Right lung (tissue), 5 donors: Measurements from ENCODE around the gene SLC6A6. TPM values are rescaled to one million over a fixed set of nuclear protein-coding genes. Genes with fewer than 3 reads are reported as not detected.

Experiments
- DNase-seq, 2 donors: peaks; one replicate each; pipeline ENCODE4 v3.0.0-alpha.2; 2013
- polyA plus RNA-seq, 5 donors: library from polyadenylated mRNA; unstranded; fragments of 120-200 nt; gene quantifications; one replicate each; pipeline versions ENCODE4 v1.2.1 to v1.2.3, GENCODE V29; 2013; ENCODE audit warnings: inconsistent platforms in 1 of 5, low replicate concordance in 1 of 5; ENCODE audit not compliant: insufficient read length in 5 of 5, insufficient read depth in 1 of 5

Gene SLC6A6
- polyA plus RNA-seq, 5 donors = 16.7 to 24.8 (median 17.8) TPM

DNA sequence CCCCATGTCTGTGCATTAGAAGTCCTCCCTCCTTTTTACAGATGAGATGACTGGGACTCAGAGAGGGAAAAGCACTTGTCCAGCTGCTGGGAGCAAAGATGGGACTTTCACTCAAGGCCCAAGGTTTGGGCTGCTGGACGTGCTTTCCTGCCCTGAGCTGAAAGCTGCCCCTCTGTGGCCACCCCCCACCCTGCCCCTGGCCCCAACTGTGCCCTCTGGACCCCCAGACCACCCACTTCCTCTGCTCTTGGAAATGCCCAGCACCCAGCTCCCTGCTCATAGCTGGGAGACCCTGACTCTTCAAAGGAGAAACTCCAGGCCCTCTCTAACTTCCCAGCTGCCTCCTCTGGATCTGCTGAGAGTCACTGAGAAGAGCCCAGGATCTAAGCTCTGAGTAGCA lies 117.0 kb downstream of the SLC6A6 start:
- DNase-seq = no peak

DNA sequence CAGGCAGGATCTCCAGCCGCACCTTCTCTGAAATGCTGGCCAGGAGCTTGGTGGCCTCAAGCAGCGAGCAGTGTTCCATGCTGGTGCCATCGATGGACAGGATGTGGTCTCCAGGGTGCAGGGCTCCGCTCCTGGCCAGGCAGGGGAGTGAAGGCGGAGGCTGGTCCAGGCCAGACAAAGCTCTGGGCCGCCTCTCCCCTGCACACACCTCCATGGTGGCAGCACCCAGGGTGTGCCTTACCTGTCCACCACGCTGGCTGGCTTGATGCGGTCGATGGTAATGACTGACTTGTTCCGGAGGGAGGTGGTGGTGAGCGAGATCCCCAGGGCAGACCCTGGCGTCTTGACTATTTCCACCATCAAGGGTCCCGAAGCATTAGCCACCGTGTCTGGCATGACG lies 117.7 kb downstream of the SLC6A6 start:
- DNase-seq = no peak

DNA sequence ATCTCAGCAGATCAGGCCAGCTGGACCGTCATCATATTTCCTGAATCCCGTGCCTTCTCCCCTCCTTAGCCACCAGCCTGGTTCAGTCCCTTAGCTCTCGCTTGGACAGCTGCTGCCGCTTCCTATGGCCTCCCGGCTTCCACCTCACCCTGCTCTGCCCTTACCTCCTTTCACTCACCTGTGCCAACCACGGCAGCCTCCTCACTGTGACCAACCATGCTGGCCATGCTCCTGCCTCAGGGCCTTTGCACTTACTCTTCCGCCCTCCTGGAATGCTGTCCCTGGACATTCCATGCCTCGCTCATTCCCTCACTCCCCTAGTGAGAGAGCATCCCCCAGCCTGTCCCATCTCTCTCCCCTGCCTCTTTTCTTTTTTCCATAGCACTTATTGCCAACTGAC lies 118.6 kb downstream of the SLC6A6 start:
- DNase-seq = no peak

DNA sequence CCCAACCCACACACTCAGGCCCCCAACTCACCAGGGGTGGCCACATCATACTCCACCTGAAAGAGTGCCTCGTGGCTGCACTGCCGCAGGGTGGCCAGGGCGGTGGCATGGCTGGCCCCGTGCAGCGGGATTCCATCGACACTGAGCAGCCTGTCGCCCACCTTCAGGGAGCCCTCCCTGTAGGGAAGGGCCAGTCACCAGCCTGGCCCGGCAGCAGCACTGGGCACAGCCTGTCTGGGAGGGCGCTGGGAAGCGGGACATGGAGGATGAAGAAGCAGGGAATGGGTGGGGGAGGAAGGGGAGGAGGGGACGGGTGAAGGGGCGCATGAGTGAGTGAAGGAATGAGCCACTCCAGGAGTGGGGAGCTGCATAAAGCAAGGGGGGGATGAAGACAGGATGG lies 119.2 kb downstream of the SLC6A6 start:
- DNase-seq = no peak

DNA sequence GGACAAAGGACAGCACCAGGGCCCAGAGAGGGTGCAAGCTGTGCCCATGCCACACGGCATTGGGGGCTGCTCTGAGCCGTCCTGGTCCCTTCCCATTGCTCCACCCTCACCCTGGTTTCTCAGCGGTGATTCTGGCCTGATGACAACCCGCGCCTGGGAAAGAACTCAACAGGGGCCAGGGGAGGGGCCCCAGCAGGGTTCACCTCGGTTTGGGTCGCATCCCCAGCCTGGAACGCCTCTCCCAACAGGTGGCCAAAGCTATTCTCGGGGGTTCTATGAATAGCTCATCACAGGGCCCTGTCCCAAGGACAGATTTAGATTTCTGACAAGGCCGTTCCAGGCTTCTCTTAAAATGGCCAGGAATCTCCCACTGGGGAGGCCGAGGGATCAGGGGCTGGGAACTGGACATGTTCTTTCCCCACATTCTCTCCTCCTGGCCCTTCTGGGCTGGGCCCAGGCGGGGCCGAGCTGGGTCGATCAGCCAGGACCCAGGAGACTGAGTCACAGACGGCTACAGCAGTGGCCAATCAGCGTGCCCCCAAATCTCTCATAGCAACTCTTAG lies 119.8 kb downstream of the SLC6A6 start:
- DNase-seq = no peak

DNA sequence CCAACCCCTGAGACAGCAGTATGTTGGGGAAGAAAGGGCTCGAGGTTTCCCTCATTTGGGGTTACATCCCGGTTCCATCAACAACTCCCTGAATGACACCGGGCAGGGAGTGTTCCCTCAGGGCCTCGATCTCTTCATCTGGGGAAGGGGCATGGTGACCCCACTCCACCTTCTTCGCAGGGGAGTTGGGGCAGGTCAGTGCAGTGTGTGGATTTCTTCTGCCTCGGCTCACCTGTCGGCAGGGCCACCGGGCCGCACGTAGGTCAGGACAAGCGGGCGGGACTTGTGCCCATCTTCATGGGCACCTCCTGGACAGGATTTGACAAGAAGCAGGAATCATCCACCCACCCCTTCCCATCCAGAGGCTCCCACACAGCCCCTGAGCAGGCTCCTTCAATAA lies 120.4 kb downstream of the SLC6A6 start:
- DNase-seq = no peak

DNA sequence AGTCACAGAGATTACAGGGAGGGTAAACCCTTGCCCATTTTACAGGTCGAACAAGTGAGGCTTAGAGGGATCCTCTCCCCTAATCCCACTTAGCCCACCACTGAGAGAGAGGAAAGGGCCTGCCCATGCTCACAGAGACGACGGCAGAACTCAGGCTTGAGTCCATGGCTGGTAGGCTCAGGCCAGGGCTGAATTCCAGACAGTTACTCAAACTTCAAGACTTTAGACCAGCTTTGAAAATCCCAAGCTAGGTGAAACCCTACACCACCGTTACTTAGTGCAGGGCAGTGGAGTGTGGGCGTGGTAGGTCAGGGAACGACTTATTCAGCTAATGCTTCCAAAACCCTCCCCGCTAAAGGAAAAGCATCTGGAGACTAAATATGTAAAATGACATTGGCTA lies 121.4 kb downstream of the SLC6A6 start:
- DNase-seq = no peak

DNA sequence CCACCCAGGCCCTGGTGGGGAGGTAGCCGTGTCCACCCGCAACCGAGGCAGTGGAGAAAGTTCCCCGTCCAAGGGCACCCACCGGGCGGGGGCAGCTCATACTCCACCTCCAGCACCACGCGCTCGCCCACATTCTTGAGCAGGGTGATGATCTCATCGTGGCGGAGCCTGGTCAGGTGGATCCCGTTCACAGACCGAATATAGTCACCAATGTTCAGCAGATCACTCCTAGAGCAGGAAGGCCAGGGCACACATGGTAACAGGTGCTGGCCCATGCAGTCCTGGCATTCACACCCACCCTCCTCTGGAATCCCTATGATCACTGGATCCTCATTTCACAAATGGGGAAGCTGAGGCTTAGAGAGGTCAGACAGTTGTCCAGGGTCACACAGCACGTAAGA lies 121.9 kb downstream of the SLC6A6 start:
- no peak for DNase-seq

DNA sequence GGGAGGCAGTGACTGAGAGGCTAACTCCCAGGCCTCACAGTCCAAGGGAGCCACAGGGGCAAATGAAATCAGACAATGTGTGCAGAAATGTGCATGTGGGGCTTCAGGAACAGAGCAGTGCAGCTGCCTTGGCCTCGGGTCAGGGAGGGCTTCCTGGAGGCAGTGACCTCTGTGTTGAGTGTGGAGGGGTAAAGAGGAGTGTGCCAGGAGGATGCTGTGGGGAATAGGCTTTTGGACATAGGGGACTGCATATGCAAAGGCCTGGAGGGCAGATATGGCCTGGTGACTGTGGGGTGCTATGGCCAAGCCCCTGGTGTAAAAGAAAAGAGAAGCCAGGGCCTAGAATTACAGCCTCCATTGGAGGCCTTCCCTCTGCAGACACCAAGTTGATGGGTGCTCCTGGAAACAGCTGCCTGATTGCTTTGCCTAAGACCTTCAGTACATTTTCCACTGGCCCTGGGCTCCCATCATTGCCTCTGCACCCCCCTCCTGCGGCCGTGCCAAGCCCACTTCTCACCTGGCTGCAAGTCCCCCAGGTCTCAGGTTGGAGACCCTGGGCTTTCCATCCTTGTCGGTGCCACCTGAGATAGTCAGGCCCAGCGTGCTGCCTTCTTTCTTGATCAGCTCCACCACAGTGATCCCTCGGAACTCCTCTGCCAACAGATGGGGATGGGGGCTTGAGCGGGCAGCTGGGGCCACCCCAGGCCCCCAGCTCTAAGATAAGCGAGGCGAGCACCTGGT lies 122.7 kb downstream of the SLC6A6 start:
- no peak for DNase-seq

DNA sequence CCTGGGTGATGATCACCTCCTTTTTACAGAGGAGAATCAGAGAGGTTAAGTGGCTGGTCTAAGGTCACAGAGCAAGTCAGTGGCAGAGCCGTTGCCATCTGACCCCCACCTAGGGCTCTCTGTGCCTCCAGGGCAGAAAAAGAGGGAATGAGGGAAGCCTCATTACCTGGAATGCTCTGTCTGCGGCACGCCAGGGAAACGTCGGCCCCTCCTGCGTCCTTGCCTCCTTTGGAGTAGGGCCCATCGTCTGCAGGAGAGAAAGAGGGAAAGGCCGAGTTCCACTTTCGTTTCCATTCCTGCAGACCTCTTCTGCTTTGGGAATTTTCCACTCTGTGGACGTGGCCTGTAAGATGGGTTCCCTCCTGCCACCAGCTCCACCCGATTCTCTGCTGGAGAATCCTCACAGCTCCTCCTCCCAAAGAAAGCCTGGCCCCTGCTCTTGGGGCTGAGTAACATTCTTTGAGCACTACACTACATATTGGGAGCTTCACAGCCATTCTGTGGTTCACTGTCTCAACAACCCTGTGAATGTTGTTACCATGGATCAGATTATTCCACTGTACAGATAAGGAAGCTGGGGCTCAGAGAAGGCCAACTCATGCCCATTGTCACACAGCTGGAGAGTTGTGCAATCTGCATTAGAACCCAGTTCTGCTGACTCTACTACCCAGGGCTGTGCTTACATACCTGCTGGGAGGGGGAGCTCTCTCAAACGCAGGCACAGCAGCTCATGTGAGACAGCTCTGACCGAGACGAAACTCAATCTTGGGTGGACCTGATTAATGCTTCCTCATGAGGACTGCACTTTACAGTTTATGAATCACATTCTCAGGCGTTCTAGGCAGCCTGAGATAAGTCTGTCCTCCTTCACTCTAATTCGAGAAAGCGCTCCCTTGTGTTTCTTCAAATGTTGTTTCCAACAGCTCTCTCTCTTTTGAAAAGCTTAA lies 123.6 kb downstream of the SLC6A6 start:
- DNase-seq = no peak

DNA sequence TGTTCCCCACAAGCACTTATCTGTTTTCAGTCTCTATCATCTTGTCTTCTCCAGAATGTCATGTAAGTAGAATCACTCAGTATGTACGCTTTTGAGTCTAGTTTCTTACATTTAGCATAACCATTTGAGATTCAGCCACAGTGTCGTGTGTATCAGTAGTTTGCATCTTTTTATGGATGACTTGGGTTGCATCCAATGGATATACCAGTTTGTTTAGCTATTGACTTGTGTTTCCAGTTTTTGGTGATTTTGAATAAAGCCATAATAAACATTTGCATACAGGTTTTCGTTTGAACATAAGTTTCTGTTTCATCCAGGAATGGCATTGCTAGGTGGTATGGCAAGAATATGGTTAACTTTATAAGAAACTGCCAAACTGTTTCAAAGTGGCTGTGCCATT lies 125.7 kb downstream of the SLC6A6 start:
- no peak for DNase-seq

DNA sequence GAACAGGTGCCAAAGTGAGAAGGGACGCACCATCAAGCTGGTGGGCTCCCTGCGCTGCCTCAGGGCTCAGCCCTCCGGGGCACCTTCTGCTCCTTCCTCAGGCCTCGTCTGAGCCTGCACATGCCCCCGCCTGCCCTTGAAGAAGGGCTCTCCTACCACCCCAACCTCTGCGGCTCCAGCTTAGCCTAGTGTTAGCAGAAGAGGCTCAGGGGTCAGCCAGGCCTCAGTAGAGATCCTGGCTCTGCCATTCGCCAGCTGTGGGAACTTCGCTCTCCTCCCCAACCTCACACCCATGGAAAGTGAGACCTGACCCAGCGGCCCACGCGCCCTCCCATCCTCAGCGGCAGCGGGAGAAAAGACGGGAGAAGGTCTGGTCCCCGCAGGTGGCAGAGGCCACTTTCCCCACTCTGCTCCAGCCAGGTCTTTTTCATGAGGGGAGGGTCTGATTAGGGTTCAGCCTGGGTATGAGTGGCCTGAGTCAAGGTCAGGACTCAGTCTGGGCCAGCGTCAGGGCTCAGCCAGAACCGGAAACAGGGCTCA lies 129.5 kb downstream of the SLC6A6 start:
- no peak for DNase-seq

DNA sequence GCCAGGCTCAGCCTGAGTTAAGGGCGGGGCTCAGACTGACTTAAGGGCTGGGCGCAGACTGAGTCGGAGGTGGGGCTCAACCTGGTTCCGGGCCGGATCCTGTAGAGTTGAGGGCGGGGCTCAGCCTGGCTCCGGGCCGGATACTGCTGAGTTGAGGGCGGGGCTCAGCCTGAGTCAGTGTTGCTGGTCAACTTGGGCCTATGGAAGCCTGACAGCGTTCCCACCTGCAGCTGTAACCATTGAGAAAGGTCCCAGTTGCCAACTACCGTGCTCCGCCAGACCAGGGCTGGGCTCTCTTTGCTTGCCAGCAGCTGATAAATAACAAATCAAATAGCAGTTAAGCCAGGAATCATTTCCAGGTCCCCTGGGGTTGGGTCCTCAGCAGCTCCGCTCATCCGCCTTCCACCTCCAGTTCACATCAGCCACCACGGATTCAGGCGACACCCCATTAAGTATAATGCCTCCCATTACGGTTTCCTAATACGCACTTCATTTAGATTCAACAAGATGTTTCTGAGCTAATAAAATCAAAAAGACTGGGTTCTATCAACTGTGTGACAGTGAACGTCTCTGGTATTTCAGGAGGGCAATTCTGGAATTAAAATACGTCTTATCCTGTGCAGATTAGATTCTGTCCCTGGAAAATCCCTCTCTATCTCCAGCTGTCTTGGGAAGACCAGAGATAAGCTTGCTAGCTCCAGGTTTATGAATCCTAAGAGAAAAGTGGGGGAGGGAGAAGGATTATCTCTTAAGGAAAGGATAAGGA lies 130.5 kb downstream of the SLC6A6 start:
- no peak for DNase-seq

DNA sequence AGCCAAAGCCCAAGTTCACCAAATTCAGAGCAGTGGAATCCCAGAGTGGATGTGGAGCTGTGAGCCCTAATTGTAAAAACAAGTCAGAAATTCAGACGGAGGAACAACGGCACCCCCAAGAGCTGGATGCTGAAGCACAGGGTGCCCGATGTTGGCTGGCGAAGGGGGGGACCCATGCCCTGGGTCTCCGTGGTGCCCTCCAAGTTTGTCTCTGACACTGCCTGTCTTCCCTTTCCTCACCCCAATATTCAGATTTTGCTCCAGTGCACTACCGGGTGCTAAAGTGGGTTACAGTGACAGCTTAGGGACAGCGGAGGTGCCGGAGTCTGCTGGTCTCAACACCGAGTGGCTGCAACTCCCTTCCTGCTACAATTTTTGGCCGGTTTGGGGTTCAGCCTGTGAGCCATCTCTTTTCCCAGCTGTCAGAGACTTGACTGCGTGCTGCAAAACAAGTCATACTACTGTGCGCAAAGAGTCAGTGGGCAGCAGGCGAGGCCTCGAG lies 131.1 kb downstream of the SLC6A6 start:
- no peak for DNase-seq

DNA sequence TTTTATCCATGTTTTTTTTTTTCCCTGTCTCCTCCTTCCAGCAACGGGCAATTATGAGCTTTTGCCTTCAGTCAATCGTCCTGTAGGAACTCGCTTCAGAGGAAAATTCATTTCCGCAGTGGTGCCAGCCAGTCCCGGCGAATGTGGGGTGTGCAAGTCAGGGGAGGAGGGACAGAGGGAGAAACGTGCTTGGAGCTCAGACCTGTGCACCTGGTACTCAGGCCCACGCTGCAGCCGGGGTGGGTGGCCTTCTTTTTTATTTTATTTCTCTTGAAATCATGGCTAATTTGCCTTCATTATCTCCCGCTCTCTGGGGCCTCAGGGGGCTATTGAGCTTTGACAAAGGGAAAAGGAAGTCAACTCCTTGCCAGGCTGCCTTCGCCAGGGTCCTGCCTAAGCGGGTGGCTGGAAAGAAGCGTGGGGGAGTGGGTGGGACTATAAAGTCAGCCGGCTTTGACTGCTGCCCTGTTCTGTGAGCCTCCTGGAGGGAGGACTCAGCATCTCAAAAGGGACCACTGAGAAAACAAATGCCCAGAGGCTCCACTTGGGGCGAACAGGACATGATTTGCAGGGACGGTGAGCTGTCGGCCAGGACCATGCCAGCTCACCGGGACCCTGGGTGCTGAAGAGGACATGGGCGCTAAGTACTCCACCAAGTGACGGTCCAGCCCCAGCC lies 132.2 kb downstream of the SLC6A6 start:
- DNase-seq = no peak

DNA sequence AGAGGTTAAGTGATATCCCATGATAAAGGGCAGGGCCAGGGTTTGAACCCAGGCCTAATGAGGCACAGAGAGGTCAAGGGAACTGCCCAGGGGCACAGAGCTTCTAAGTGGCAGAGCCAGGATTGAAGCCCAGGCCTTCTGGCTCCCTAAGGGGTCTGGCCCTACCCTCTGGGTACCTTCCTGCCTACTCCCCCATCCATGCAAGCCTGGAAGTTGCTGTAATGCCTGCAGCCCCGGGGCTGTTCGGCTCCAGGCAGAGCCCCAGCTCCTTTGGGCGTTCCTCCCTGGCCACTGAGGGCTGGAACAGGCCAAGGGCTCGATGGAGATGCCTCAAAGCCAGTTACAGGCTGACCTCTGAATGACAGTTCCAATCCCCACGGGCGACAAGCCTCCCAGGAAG lies 133.2 kb downstream of the SLC6A6 start:
- no peak for DNase-seq

DNA sequence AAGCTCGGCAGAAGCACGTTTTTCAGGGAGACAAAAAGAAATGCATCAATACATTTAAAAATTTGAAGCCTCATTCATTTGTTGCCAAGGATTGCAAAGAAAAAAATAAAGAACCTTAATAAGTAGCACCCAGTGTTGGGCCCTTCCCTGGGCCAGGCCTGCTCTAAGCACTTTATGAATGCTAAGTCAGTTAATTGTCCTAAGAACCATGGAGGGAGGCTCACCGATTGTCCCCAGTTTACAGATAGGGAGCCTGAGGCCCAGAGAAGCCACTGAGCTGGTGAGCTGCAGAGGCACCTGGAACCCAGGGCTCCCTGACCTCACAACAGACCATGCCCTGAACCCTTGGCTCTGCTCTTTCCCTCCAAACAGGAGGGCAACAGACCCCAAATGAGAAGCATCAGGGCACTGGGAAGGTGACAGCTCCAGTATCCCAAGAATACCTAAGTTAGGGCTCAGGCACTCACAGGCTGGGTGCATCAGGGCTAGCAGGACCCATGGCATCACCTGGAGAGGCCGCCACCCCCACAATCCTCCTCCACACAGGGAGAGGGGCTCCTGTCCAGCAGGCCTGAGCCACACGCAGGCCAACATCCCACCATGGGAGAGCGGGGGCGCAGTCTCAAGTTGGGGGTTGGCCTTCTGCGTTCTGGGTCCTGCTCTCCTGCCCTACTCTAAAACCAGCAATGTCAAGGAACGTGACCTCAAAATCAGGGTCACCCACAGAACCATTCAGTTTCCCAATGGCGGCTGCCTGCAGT lies 133.8 kb downstream of the SLC6A6 start:
- no peak for DNase-seq

DNA sequence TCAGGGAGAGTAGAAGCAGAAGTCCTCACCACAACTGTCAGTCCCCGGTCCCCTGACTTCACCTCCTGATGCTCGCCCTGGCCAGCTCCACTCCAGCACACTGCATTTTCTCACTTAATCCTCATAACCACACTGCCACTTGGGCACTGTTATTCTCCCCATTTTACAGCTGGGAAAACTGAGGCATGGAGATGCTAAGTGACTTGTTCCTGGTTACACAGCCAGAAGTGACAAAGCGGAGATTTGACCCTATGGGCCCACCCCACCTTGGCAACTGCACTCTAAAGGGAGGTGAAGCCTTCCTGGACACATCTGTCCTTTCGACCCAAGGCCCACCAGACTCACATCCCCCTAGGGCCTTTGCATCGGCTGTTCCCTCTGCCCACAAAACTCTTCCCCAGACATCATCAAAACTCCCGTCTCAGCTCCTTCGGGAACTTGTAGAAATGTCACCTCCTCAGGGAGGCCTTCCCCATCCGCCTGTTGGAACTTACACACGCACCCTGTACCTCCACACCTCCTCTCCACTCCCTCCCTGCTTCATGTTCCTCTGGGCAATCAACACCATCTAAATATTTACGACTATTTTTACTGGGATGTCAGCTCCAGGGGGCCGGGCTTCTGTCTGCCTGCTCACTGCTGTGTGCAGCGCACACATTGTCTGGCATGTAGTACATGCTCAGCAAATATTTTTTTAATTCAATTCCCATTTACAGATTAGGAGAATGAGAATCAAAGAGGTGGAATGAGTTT lies 134.6 kb downstream of the SLC6A6 start:
- DNase-seq = no peak
